Measurements from ENCODE around the gene HAUS5. TPM values are rescaled to one million over a fixed set of nuclear protein-coding genes. Genes with fewer than 3 reads are reported as not detected.
"Not testable (repeated sequence)": the region's sequence is repeated elsewhere in the genome, so short reads cannot be mapped to it uniquely, and the experiment has no call there.

Gene HAUS5
- total and polyA plus RNA-seq, 10 of the 15 experiments (the other 5 are each of a cell fraction or from before 2014, with no cell fraction given) = 3.1 to 32.6 (median 17.6) TPM

DNA sequence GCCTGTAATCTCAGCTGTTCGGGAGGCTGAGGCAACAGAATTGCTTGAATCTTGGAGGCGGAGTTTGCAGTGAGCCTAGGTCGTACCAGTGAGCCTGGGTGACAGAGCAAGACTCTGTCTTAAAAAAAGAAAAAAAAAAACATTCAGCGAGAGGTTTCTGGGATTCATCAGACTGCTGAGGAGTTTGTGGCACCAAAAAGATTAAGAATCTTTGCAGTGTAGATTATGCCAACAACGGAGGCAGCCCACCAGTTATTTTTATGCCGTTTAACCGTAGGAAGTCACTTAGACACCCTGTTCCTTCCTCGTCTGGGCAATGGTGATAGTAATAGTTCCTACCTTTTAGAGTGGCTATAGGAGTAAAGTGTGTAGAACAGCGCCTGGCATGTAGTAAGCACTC, 38.0 kb downstream of the HAUS5 start:
- H2AFZ ChIP-seq (ENCODE audit: control insufficient read depth, low read depth, low read length) = no peak overlapping the region
- H3K79me2 ChIP-seq (ENCODE audit: control insufficient read depth, insufficient read depth, low read length) = peaks cover 26% of the 10 kb centered on the region
- ChIA-PET CTCF (no interaction called here), SMC1A (ENCODE audit: uncharacterized antibody, unreplicated experiment) (no interaction called here), RAD21 (ENCODE audit: unreplicated experiment) (no interaction called here), POLR2A (interaction anchor here (0.7 to 1.5 kb wide), 2 partner anchors 9 to 19 kb away, joined by 4 to 10 read pairs; no protein-coding TSS in a partner anchor)
- TF ChIP-seq YY1 (IDR thresholded peaks at IDR 0.05; ENCODE audit: low read depth, low read length) (no peak), TCF12 (IDR thresholded peaks at IDR 0.05; ENCODE audit: low read depth, low read length) (no peak), MTA2 (IDR thresholded peaks at IDR 0.05; ENCODE audit: low read depth) (no peak), HCFC1 (IDR thresholded peaks at IDR 0.05; ENCODE audit: low read length) (no peak), ZNF207 (IDR thresholded peaks at IDR 0.05; ENCODE audit: borderline replicate concordance) (no peak)
- TF ChIP-seq, protein P1, sequence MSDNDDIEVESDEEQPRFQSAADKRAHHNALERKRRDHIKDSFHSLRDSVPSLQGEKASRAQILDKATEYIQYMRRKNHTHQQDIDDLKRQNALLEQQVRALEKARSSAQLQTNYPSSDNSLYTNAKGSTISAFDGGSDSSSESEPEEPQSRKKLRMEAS (IDR thresholded peaks at IDR 0.05; ENCODE audit: low read depth, low read length) = no peak
- TF ChIP-seq, protein P2, sequence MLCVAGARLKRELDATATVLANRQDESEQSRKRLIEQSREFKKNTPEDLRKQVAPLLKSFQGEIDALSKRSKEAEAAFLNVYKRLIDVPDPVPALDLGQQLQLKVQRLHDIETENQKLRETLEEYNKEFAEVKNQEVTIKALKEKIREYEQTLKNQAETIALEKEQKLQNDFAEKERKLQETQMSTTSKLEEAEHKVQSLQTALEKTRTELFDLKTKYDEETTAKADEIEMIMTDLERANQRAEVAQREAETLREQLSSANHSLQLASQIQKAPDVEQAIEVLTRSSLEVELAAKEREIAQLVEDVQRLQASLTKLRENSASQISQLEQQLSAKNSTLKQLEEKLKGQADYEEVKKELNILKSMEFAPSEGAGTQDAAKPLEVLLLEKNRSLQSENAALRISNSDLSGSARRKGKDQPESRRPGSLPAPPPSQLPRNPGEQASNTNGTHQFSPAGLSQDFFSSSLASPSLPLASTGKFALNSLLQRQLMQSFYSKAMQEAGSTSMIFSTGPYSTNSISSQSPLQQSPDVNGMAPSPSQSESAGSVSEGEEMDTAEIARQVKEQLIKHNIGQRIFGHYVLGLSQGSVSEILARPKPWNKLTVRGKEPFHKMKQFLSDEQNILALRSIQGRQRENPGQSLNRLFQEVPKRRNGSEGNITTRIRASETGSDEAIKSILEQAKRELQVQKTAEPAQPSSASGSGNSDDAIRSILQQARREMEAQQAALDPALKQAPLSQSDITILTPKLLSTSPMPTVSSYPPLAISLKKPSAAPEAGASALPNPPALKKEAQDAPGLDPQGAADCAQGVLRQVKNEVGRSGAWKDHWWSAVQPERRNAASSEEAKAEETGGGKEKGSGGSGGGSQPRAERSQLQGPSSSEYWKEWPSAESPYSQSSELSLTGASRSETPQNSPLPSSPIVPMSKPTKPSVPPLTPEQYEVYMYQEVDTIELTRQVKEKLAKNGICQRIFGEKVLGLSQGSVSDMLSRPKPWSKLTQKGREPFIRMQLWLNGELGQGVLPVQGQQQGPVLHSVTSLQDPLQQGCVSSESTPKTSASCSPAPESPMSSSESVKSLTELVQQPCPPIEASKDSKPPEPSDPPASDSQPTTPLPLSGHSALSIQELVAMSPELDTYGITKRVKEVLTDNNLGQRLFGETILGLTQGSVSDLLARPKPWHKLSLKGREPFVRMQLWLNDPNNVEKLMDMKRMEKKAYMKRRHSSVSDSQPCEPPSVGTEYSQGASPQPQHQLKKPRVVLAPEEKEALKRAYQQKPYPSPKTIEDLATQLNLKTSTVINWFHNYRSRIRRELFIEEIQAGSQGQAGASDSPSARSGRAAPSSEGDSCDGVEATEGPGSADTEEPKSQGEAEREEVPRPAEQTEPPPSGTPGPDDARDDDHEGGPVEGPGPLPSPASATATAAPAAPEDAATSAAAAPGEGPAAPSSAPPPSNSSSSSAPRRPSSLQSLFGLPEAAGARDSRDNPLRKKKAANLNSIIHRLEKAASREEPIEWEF (IDR thresholded peaks at IDR 0.05; ENCODE audit: insufficient replicate concordance, low read depth, low read length) = no peak
- TF ChIP-seq, protein P3, sequence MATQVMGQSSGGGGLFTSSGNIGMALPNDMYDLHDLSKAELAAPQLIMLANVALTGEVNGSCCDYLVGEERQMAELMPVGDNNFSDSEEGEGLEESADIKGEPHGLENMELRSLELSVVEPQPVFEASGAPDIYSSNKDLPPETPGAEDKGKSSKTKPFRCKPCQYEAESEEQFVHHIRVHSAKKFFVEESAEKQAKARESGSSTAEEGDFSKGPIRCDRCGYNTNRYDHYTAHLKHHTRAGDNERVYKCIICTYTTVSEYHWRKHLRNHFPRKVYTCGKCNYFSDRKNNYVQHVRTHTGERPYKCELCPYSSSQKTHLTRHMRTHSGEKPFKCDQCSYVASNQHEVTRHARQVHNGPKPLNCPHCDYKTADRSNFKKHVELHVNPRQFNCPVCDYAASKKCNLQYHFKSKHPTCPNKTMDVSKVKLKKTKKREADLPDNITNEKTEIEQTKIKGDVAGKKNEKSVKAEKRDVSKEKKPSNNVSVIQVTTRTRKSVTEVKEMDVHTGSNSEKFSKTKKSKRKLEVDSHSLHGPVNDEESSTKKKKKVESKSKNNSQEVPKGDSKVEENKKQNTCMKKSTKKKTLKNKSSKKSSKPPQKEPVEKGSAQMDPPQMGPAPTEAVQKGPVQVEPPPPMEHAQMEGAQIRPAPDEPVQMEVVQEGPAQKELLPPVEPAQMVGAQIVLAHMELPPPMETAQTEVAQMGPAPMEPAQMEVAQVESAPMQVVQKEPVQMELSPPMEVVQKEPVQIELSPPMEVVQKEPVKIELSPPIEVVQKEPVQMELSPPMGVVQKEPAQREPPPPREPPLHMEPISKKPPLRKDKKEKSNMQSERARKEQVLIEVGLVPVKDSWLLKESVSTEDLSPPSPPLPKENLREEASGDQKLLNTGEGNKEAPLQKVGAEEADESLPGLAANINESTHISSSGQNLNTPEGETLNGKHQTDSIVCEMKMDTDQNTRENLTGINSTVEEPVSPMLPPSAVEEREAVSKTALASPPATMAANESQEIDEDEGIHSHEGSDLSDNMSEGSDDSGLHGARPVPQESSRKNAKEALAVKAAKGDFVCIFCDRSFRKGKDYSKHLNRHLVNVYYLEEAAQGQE (IDR thresholded peaks at IDR 0.05; ENCODE audit: low read depth, low read length) = no peak
- H3K36me3 ChIP-seq (ENCODE audit: control insufficient read depth in 2 of 2, insufficient read depth in 2 of 2, low read length in 1 of 2) = peaks cover 6 to 10% of the 10 kb centered on the region in 2 experiments; a peak in 3 of 4 replicates
- H3K4me3 ChIP-seq = no peak overlapping the region
- 85% methylated on average over 9 of the region's 9 CpGs for WGBS (ENCODE audit: insufficient coverage, insufficient replicate concordance, low lambda C conversion rate, missing lambda C conversion rate)
- DNase-seq (ENCODE audit: low read depth, low spot score) (no peak), FAIRE-seq (no peak), ATAC-seq (no peak)
- no peaks in the 10 kb centered on the region for H3K9me3 ChIP-seq (replicated peaks; ENCODE audit: control insufficient read depth, insufficient read depth, low read length)
- no peak overlapping the region for H3K9ac ChIP-seq (ENCODE audit: control insufficient read depth, insufficient read depth, low read length)
- H4K20me1 ChIP-seq (ENCODE audit: control insufficient read depth, insufficient read depth) = no peaks in the 10 kb centered on the region; the same call in 1 of the 2 replicates
- intact Hi-C loops (cut with micrococcal nuclease; ENCODE audit: unreplicated experiment) = no loop called here
- H3K4me1 ChIP-seq (ENCODE audit: control insufficient read depth, insufficient read depth, low read length) = peaks cover 7% of the 10 kb centered on the region; the same call in 1 of the 2 replicates
- no TSS peak for BruUV-seq (replicated peaks)
- H3K27me3 ChIP-seq (replicated peaks in 1 of 2; ENCODE audit: control insufficient read depth in 2 of 2, insufficient read depth in 2 of 2, low read length in 1 of 2) = no peaks in the 10 kb centered on the region
- in situ Hi-C loops (cut with MboI) = no loop called here
- no peak overlapping the region; the same call in 1 of the 2 replicates for H3K4me2 ChIP-seq (ENCODE audit: control insufficient read depth, insufficient read depth)
- H3K27ac ChIP-seq (ENCODE audit: control insufficient read depth, insufficient read depth) = no peak overlapping the region

DNA sequence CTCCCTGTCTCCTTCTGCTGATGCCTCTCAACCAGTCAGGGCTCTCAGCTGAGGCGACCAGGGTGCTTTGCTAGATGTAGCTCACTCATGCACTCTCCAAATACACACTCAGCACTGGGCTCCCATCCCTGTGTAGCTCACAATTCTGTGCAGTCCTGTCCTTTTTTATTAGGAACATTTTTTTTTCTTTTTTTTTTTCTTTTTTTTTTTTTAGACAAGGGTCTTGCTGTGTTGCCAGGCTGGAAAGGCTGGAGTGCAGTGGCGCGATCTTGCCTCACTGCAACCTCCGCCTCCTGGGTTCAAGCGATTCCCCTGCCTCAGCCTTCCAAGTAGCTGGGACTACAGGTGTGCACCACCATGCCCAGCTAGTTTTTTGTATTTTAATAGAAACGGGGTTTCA, 42.3 kb downstream of the HAUS5 start:
- DNase-seq (ENCODE audit: low read depth, low spot score); H2AFZ ChIP-seq (ENCODE audit: control insufficient read depth, low read depth, low read length); H3K9me3 ChIP-seq (replicated peaks; ENCODE audit: control insufficient read depth, insufficient read depth, low read length); intact Hi-C loops (cut with micrococcal nuclease; ENCODE audit: unreplicated experiment); BruUV-seq (replicated peaks); ATAC-seq; H3K27ac ChIP-seq (ENCODE audit: control insufficient read depth, insufficient read depth); H3K4me2 ChIP-seq (ENCODE audit: control insufficient read depth, insufficient read depth); RAD21 ChIA-PET (ENCODE audit: unreplicated experiment); in situ Hi-C loops (cut with MboI); POLR2A ChIA-PET; H3K4me3 ChIP-seq; H3K9ac ChIP-seq (ENCODE audit: control insufficient read depth, insufficient read depth, low read length); H3K27me3 ChIP-seq (replicated peaks in 1 of 2; ENCODE audit: control insufficient read depth in 2 of 2, insufficient read depth in 2 of 2, low read length in 1 of 2); H4K20me1 ChIP-seq (ENCODE audit: control insufficient read depth, insufficient read depth); SMC1A ChIA-PET (ENCODE audit: uncharacterized antibody, unreplicated experiment); FAIRE-seq; H3K4me1 ChIP-seq (ENCODE audit: control insufficient read depth, insufficient read depth, low read length): not testable (repeated sequence)
- Histone ChIP-seq H3K79me2 (ENCODE audit: control insufficient read depth, insufficient read depth, low read length) (peaks cover 10% of the 10 kb centered on the region), H3K36me3 (ENCODE audit: control insufficient read depth in 2 of 2, insufficient read depth in 2 of 2, low read length in 1 of 2) (peaks cover 13 to 14% of the 10 kb centered on the region in 2 experiments; a peak in 3 of 4 replicates)
- 85% methylated on average over 6 of the region's 6 CpGs for WGBS (ENCODE audit: insufficient coverage, insufficient replicate concordance, low lambda C conversion rate, missing lambda C conversion rate)
- CTCF ChIA-PET = interaction anchor here (2.0 kb wide), 1 partner anchor 106 kb away, joined by 9 read pairs; no protein-coding TSS in a partner anchor
